Tibial nerve (tissue), 3 donors: ENCODE results near the gene PTOV1.

Experiments used
- POLR2A ChIP-seq, 2 donors: fragments of 450-650 bp; IDR thresholded peaks; one replicate each; pipeline ENCODE4 v1.6.1; 2017; ENCODE audit warnings: antibody characterized with exemption in 2 of 2, mild to moderate bottlenecking in 2 of 2, moderate library complexity in 2 of 2
- TF ChIP-seq, protein P1 (sequence below), 5 experiments: fragments of 200-600 bp in 3 of 5; fragments of 450-650 bp in 2 of 5; sonication (generic) in 3 of 5; IDR thresholded peaks; one replicate each; pipeline ENCODE4 v1.5.1; 2016 to 2019; ENCODE audit warnings: antibody characterized with exemption in 5 of 5, mild to moderate bottlenecking in 3 of 5, moderate library complexity in 2 of 5

DNA sequence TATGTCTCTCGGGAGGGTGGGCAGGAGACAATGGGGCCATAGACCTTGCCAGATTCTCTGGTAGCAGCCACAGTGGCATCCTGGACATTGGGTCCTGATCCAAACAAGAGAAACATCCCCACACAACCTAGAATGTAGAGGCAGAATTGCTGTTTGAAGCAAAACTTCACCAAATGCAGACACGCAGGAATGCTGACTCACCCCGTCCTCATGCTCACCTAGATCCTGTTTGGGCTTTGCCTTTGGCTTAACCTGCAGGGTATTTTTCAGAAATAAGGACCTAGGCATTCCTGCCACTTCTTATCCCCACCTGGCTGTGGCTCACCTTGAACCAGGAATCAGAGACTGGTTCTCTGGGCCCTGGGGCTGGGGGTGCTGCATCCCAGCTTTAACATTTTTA lies 33.8 kb downstream of the PTOV1 start:
- TF ChIP-seq POLR2A (IDR thresholded peaks at IDR 0.05): no peak
- TF ChIP-seq, protein P1, sequence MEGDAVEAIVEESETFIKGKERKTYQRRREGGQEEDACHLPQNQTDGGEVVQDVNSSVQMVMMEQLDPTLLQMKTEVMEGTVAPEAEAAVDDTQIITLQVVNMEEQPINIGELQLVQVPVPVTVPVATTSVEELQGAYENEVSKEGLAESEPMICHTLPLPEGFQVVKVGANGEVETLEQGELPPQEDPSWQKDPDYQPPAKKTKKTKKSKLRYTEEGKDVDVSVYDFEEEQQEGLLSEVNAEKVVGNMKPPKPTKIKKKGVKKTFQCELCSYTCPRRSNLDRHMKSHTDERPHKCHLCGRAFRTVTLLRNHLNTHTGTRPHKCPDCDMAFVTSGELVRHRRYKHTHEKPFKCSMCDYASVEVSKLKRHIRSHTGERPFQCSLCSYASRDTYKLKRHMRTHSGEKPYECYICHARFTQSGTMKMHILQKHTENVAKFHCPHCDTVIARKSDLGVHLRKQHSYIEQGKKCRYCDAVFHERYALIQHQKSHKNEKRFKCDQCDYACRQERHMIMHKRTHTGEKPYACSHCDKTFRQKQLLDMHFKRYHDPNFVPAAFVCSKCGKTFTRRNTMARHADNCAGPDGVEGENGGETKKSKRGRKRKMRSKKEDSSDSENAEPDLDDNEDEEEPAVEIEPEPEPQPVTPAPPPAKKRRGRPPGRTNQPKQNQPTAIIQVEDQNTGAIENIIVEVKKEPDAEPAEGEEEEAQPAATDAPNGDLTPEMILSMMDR (IDR thresholded peaks at IDR 0.05): no peak
